HuH-7 (cell line): ENCODE measurements around the gene REEP1.
"Not testable (repeated sequence)": the region's sequence is repeated elsewhere in the genome, so short reads cannot be mapped to it uniquely, and the experiment has no call there.

Experiments
- DNase-seq: peaks from one replicate; pipeline ENCODE4 v3.0.0; 2011; ENCODE audit warnings: low spot score

The REEP1 gene

GRCh38 chr2:86283411-86284030 lies 53.9 kb downstream of the REEP1 start:
- no peak for DNase-seq

GRCh38 chr2:86281066-86281700 lies 56.2 kb downstream of the REEP1 start:
- DNase-seq: no peak

GRCh38 chr2:86280191-86280667 lies 57.2 kb downstream of the REEP1 start:
- DNase-seq: no peak

- DNase-seq: no peak
Observed at GRCh38 chr2:86275962-86276361, 61.5 kb downstream of the REEP1 start.

GRCh38 chr2:86275384-86275799 lies 62.0 kb downstream of the REEP1 start:
- no peak for DNase-seq

GRCh38 chr2:86274918-86275275 lies 62.5 kb downstream of the REEP1 start:
- DNase-seq: peak; percentile 70

- no peak for DNase-seq
Observed at GRCh38 chr2:86274265-86274917, 63.0 kb downstream of the REEP1 start.

- DNase-seq: no peak
Observed at GRCh38 chr2:86272111-86272510, 65.3 kb downstream of the REEP1 start.

GRCh38 chr2:86271248-86271647 lies 66.2 kb downstream of the REEP1 start:
- DNase-seq: no peak

- no peak for DNase-seq
Observed at GRCh38 chr2:86263956-86264355, 73.5 kb downstream of the REEP1 start.

GRCh38 chr2:86260978-86261377 lies 76.4 kb downstream of the REEP1 start:
- no peak for DNase-seq

GRCh38 chr2:86258106-86258505 lies 79.3 kb downstream of the REEP1 start:
- DNase-seq: no peak

GRCh38 chr2:86256982-86257381 lies 80.4 kb downstream of the REEP1 start:
- DNase-seq: no peak

GRCh38 chr2:86256300-86256699 lies 81.1 kb downstream of the REEP1 start:
- DNase-seq: no peak

GRCh38 chr2:86254576-86255538 lies 82.6 kb downstream of the REEP1 start:
- DNase-seq: no peak

GRCh38 chr2:86253424-86253823 lies 84.0 kb downstream of the REEP1 start:
- no peak for DNase-seq

- no peak for DNase-seq
Observed at GRCh38 chr2:86251840-86252266, 85.6 kb downstream of the REEP1 start.

- no peak for DNase-seq
Observed at GRCh38 chr2:86249579-86250391, 87.6 kb downstream of the REEP1 start.

GRCh38 chr2:86249176-86249575 lies 88.2 kb downstream of the REEP1 start:
- DNase-seq: no peak

- DNase-seq: not testable (repeated sequence)
Observed at GRCh38 chr2:86245222-86245621, 92.2 kb downstream of the REEP1 start.

GRCh38 chr2:86244781-86245180 lies 92.6 kb downstream of the REEP1 start:
- DNase-seq: not testable (repeated sequence)
